Mesenchymal stem cell (in vitro differentiated cells and primary cell): ENCODE results near the gene TESK2.
A peak's percentile ranks its signal among the peaks of the same experiment; 100 is the strongest.

Source experiments
- DNase-seq: peaks from one replicate; pipeline ENCODE4 v3.0.0-alpha.2; 2013
- H2AFZ ChIP-seq: one replicate; pipeline ENCODE4 v1.6.1; 2013; ENCODE audit warnings: low read depth, mild to moderate bottlenecking, control low read depth, inconsistent platforms, low read length, moderate library complexity
- H2AK5ac ChIP-seq: 2 replicates; pipeline ENCODE4 v1.6.1; 2013; ENCODE audit warnings: low read length, moderate library complexity, mild to moderate bottlenecking, inconsistent platforms; ENCODE audit not compliant: severe bottlenecking
- H2BK120ac ChIP-seq: one replicate; pipeline ENCODE4 v1.6.1; 2013; ENCODE audit warnings: low read depth, mild to moderate bottlenecking, inconsistent platforms, low read length, moderate library complexity
- H2BK12ac ChIP-seq, 2 experiments: one replicate each; pipeline ENCODE4 v1.6.1; 2013; ENCODE audit warnings: inconsistent platforms in 2 of 2, low read length in 2 of 2, mild to moderate bottlenecking in 2 of 2, moderate library complexity in 2 of 2, control low read depth in 1 of 2
- H2BK15ac ChIP-seq: one replicate; pipeline ENCODE4 v1.6.1; 2013; ENCODE audit warnings: mild to moderate bottlenecking, low read depth, inconsistent platforms; ENCODE audit not compliant: poor library complexity, severe bottlenecking
- H2BK5ac ChIP-seq: 2 replicates; pipeline ENCODE4 v1.6.1; 2013; ENCODE audit warnings: low read depth, mild to moderate bottlenecking, low read length, control low read depth, inconsistent platforms; ENCODE audit not compliant: poor library complexity, severe bottlenecking
- H3K14ac ChIP-seq, 2 experiments: one replicate each; pipeline ENCODE4 v1.6.1; 2013; ENCODE audit warnings: inconsistent platforms in 2 of 2, low read length in 2 of 2, control low read depth in 1 of 2, mild to moderate bottlenecking in 1 of 2, moderate library complexity in 1 of 2
- H3K18ac ChIP-seq, 2 experiments: one replicate each; pipeline ENCODE4 v1.6.1; 2013; ENCODE audit warnings: inconsistent platforms in 2 of 2, low read length in 2 of 2, control low read depth in 1 of 2, low read depth in 1 of 2, mild to moderate bottlenecking in 1 of 2
- H3K23ac ChIP-seq, 2 experiments: one replicate each; pipeline ENCODE4 v1.6.1; 2013; ENCODE audit warnings: inconsistent platforms in 2 of 2, low read length in 2 of 2, mild to moderate bottlenecking in 2 of 2, moderate library complexity in 2 of 2, control low read depth in 1 of 2
- H3K27ac ChIP-seq: 2 replicates; pipeline ENCODE4 v1.5.1; 2013; ENCODE audit warnings: mild to moderate bottlenecking, moderate library complexity, low read length, control low read depth, inconsistent platforms; ENCODE audit not compliant: poor library complexity, severe bottlenecking
- H3K27me3 ChIP-seq, 2 experiments: 2 replicates each; pipeline versions ENCODE4 v1.6.1 to v1.7.0; 2013; ENCODE audit warnings: low read length in 2 of 2, mild to moderate bottlenecking in 2 of 2, moderate library complexity in 2 of 2, control low read depth in 1 of 2, inconsistent platforms in 1 of 2; ENCODE audit not compliant: control insufficient read depth in 1 of 2, insufficient read depth in 1 of 2
- H3K36me3 ChIP-seq, 2 experiments: 2 replicates each; pipeline versions ENCODE4 v1.6.1 to v1.7.0; 2013; ENCODE audit warnings: low read length in 2 of 2, control low read depth in 1 of 2, inconsistent platforms in 1 of 2, low read depth in 1 of 2, mild to moderate bottlenecking in 1 of 2; ENCODE audit not compliant: insufficient read depth in 2 of 2, control insufficient read depth in 1 of 2
- H3K4ac ChIP-seq, 2 experiments: one replicate each; pipeline ENCODE4 v1.6.1; 2013; ENCODE audit warnings: inconsistent platforms in 2 of 2, low read length in 2 of 2, mild to moderate bottlenecking in 2 of 2, moderate library complexity in 2 of 2, control low read depth in 1 of 2, low read depth in 1 of 2
- H3K4me1 ChIP-seq: 2 replicates; pipeline ENCODE4 v1.6.1; 2013; ENCODE audit warnings: low read depth, low read length, control low read depth; ENCODE audit not compliant: control insufficient read depth, insufficient read depth
- H3K4me2 ChIP-seq: 2 replicates; pipeline ENCODE4 v1.6.1; 2013; ENCODE audit warnings: low read length, mild to moderate bottlenecking, inconsistent platforms; ENCODE audit not compliant: poor library complexity, severe bottlenecking
- H3K4me3 ChIP-seq, 2 experiments: 2 replicates each; pipeline versions ENCODE4 v1.5.1 to v1.7.0; 2013; ENCODE audit warnings: low read length in 2 of 2, mild to moderate bottlenecking in 2 of 2, control low read depth in 1 of 2, low read depth in 1 of 2; ENCODE audit not compliant: insufficient read depth in 1 of 2
- H3K79me1 ChIP-seq: replicated peaks from 2 replicates; pipeline ENCODE4 v1.6.1; 2013; ENCODE audit warnings: mild to moderate bottlenecking, control low read depth, low read length, inconsistent platforms; ENCODE audit not compliant: poor library complexity, severe bottlenecking
- H3K9ac ChIP-seq: 2 replicates; pipeline ENCODE4 v1.7.0; 2013; ENCODE audit warnings: mild to moderate bottlenecking, low read length, moderate library complexity
- H3K9me3 ChIP-seq: 2 replicates; pipeline ENCODE4 v1.7.0; 2013; ENCODE audit warnings: mild to moderate bottlenecking, low read length; ENCODE audit not compliant: control insufficient read depth
- H4K8ac ChIP-seq: one replicate; pipeline ENCODE4 v1.6.1; 2013; ENCODE audit warnings: inconsistent platforms, mild to moderate bottlenecking, low read length, moderate library complexity
- H4K91ac ChIP-seq: one replicate; pipeline ENCODE4 v1.6.1; 2013; ENCODE audit warnings: mild to moderate bottlenecking, low read length, inconsistent platforms
- WGBS: methylation state at CpG from one replicate; pipeline ENCODE4 v1.1.7; 2013; ENCODE audit warnings: mixed read lengths; 5-methylcytosine and 5-hydroxymethylcytosine counted together

Gene TESK2

GRCh38 chr1:45303520-45304310 is 187.2 kb downstream of the TESK2 start:
- peak overlapping the region; percentile 78 to 86 for H3K4me3 ChIP-seq
- peak overlapping the region in 1 of 2 experiments; percentile 23 for H2BK12ac ChIP-seq
- H3K79me1 ChIP-seq, result peaks cover 1% of the 10 kb centered on the region
- H3K9ac ChIP-seq, result peak overlapping the region; percentile 97
- peak overlapping the region; percentile 88 for H3K27ac ChIP-seq
- peaks cover 14% of the 10 kb centered on the region for H3K4me1 ChIP-seq
- no peaks in the 10 kb centered on the region for H3K36me3 ChIP-seq
- H4K8ac ChIP-seq, result peak overlapping the region; percentile 100
- peak overlapping the region; percentile 89 for H3K4me2 ChIP-seq
- peak overlapping the region; percentile 71 for H2BK120ac ChIP-seq
- peak; percentile 98 for DNase-seq
- H4K91ac ChIP-seq, result peak overlapping the region; percentile 99
- peak overlapping the region; percentile 76 for H2BK15ac ChIP-seq
- 1% methylated on average over 63 of the region's 68 CpGs for WGBS
- peak overlapping the region in 1 of 2 experiments; percentile 19 for H3K23ac ChIP-seq
- peak overlapping the region; percentile 87 to 89 for H3K4ac ChIP-seq
- peak overlapping the region; percentile 59 to 97 for H3K18ac ChIP-seq
- H2BK5ac ChIP-seq, result peak overlapping the region; percentile 63
- no peaks in the 10 kb centered on the region for H3K27me3 ChIP-seq
- H2AK5ac ChIP-seq, result peak overlapping the region; percentile 12
- H3K14ac ChIP-seq, result peak overlapping the region in 1 of 2 experiments; percentile 95
- H3K9me3 ChIP-seq, result no peaks in the 10 kb centered on the region
- peak overlapping the region; percentile 65 for H2AFZ ChIP-seq

GRCh38 chr1:45302505-45303150 is 188.3 kb downstream of the TESK2 start:
- Histone ChIP-seq H4K8ac (no peak overlapping the region), H3K23ac (no peak overlapping the region)

GRCh38 chr1:45300669-45300997 is 190.3 kb downstream of the TESK2 start:
- H2BK15ac ChIP-seq, result no peak overlapping the region
- H3K4me3 ChIP-seq, result no peak overlapping the region
- H2BK12ac ChIP-seq, result no peak overlapping the region
- H3K4ac ChIP-seq, result no peak overlapping the region
- H2AFZ ChIP-seq, result no peak overlapping the region
- H4K91ac ChIP-seq, result no peak overlapping the region
- no peaks in the 10 kb centered on the region for H3K9me3 ChIP-seq
- H3K9ac ChIP-seq, result no peak overlapping the region
- H3K23ac ChIP-seq, result no peak overlapping the region
- H3K4me2 ChIP-seq, result no peak overlapping the region
- no peak overlapping the region for H3K27ac ChIP-seq
- no peak overlapping the region for H3K18ac ChIP-seq
- no peak overlapping the region for H4K8ac ChIP-seq
- H3K36me3 ChIP-seq, result no peaks in the 10 kb centered on the region
- H2BK120ac ChIP-seq, result no peak overlapping the region
- H2AK5ac ChIP-seq, result no peak overlapping the region
- no peak overlapping the region for H3K14ac ChIP-seq
- H2BK5ac ChIP-seq, result no peak overlapping the region
- WGBS, result 41% methylated on average over 2 of the region's 2 CpGs
- no peak for DNase-seq
- peaks cover 14% of the 10 kb centered on the region for H3K4me1 ChIP-seq
- H3K27me3 ChIP-seq, result no peaks in the 10 kb centered on the region
- peaks cover 1% of the 10 kb centered on the region for H3K79me1 ChIP-seq

More at GRCh38 chr1:45302505-45303150, 188.3 kb downstream of the TESK2 start:
- Histone ChIP-seq H2BK15ac (no peak overlapping the region), H2BK5ac (no peak overlapping the region), H3K27me3 (no peaks in the 10 kb centered on the region), H2BK120ac (no peak overlapping the region), H3K14ac (no peak overlapping the region), H3K4me2 (peak overlapping the region; percentile 51), H2AFZ (no peak overlapping the region), H3K9me3 (no peaks in the 10 kb centered on the region), H2BK12ac (no peak overlapping the region), H3K4me3 (peak overlapping the region; percentile 60 to 83), H2AK5ac (no peak overlapping the region), H3K79me1 (peaks cover 1% of the 10 kb centered on the region), H3K18ac (no peak overlapping the region), H3K4me1 (peaks cover 14% of the 10 kb centered on the region), H4K91ac (no peak overlapping the region), H3K4ac (no peak overlapping the region), H3K9ac (peak overlapping the region; percentile 97), H3K27ac (no peak overlapping the region), H3K36me3 (no peaks in the 10 kb centered on the region)
- no peak for DNase-seq
- WGBS, result 96% methylated on average over 14 of the region's 16 CpGs

DNA sequence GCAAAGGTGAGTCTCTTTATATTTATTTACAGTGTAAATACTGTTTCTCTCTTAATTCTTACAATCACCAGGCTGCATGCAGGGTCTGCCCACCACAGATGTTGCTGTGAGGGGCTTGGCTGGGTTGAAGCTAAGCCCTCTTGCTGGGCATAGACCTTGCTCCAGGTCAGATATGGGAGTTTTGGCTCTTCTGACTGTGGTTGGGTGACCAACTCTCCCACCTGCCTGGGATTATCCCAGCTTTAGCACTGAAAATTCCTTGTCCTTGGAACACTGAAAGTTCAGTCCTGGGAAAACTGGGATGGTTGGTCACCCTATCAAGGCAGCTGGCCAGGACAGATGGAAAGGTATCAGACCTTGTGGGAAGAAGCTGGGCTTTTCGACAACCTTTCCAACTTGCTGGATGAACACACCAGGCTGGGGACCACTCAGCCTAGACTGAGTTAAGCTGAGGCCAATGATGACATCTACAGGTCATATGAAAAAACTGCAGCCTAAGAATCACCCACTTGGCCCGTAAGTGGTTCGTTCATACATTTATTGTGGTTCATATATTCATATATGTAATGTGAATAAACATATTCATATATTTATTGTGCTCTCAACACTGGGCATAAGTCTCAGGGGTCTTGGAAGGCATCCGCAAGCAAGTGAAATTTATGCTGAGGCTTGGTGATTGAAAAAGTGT is 190.8 kb downstream of the TESK2 start:
- WGBS, result 20% methylated on average over 2 of the region's 4 CpGs
- H4K8ac ChIP-seq, result no peak overlapping the region
- no peak overlapping the region for H3K4me2 ChIP-seq
- no peak overlapping the region for H3K9ac ChIP-seq
- H2BK120ac ChIP-seq, result no peak overlapping the region
- no peak overlapping the region for H2AFZ ChIP-seq
- H3K23ac ChIP-seq, result no peak overlapping the region
- H3K4me3 ChIP-seq, result no peak overlapping the region
- no peak overlapping the region for H3K4ac ChIP-seq
- no peak overlapping the region for H2BK12ac ChIP-seq
- H3K27me3 ChIP-seq, result no peaks in the 10 kb centered on the region
- no peak overlapping the region for H3K14ac ChIP-seq
- H3K4me1 ChIP-seq, result peaks cover 14% of the 10 kb centered on the region
- no peak overlapping the region for H2AK5ac ChIP-seq
- H3K36me3 ChIP-seq, result no peaks in the 10 kb centered on the region
- H2BK15ac ChIP-seq, result no peak overlapping the region
- H3K79me1 ChIP-seq, result peaks cover 1% of the 10 kb centered on the region
- H3K18ac ChIP-seq, result no peak overlapping the region
- no peaks in the 10 kb centered on the region for H3K9me3 ChIP-seq
- DNase-seq, result peak; percentile 76
- no peak overlapping the region for H3K27ac ChIP-seq
- no peak overlapping the region for H4K91ac ChIP-seq
- no peak overlapping the region for H2BK5ac ChIP-seq
